HUES48 (cell line): Measurements from ENCODE around the gene RBM33.
"Not testable (repeated sequence)": the region's sequence is repeated elsewhere in the genome, so short reads cannot be mapped to it uniquely, and the experiment has no call there.

ENCODE experiments used
- H3K27ac ChIP-seq: one replicate; pipeline ENCODE4 v1.7.0; 2013; ENCODE audit warnings: low read depth, low read length, inconsistent platforms
- H3K27me3 ChIP-seq: 2 replicates; pipeline ENCODE4 v1.6.1; 2013; ENCODE audit warnings: mild to moderate bottlenecking, low read length; ENCODE audit not compliant: control insufficient read depth, insufficient read depth
- H3K36me3 ChIP-seq: 2 replicates; pipeline ENCODE4 v1.6.1; 2013; ENCODE audit warnings: low read length; ENCODE audit not compliant: control insufficient read depth, insufficient read depth
- H3K4me1 ChIP-seq: 2 replicates; pipeline ENCODE4 v1.6.1; 2013; ENCODE audit warnings: mild to moderate bottlenecking, low read length; ENCODE audit not compliant: control insufficient read depth, insufficient read depth
- H3K4me3 ChIP-seq: 2 replicates; pipeline ENCODE4 v1.5.1; 2013; ENCODE audit warnings: mild to moderate bottlenecking, low read depth, low read length
- H3K9ac ChIP-seq: 2 replicates; pipeline ENCODE4 v1.6.1; 2013; ENCODE audit warnings: mild to moderate bottlenecking, low read depth, low read length, moderate library complexity
- H3K9me3 ChIP-seq: 2 replicates; pipeline ENCODE4 v1.6.1; 2013; ENCODE audit warnings: low read length; ENCODE audit not compliant: control insufficient read depth, insufficient read depth

Gene RBM33

DNA sequence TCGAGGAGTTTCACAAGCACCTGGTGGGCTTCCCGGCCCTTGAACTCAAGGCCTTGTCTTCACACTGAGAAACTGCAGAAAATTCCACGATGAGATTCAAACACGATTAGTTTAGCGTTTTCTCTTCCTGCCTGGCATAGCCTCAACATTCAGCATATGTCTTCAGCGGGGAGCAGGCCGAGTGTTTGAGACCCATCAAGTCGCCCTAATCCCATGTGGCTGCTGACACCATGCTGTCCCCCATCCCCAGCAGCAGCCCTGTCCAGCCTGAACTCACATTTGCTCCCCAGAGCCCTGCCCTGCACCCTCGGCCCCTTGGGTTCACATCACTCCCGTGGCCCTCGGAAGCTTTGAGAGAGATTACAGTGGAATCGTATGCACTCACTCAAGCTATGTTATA, 35.3 kb upstream of the RBM33 start:
- Histone ChIP-seq H3K9me3 (no peaks in the 10 kb centered on the region), H3K36me3 (no peaks in the 10 kb centered on the region), H3K27ac (no peak overlapping the region), H3K4me3 (no peak overlapping the region), H3K27me3 (no peaks in the 10 kb centered on the region), H3K9ac (no peak overlapping the region), H3K4me1 (no peaks in the 10 kb centered on the region)

DNA sequence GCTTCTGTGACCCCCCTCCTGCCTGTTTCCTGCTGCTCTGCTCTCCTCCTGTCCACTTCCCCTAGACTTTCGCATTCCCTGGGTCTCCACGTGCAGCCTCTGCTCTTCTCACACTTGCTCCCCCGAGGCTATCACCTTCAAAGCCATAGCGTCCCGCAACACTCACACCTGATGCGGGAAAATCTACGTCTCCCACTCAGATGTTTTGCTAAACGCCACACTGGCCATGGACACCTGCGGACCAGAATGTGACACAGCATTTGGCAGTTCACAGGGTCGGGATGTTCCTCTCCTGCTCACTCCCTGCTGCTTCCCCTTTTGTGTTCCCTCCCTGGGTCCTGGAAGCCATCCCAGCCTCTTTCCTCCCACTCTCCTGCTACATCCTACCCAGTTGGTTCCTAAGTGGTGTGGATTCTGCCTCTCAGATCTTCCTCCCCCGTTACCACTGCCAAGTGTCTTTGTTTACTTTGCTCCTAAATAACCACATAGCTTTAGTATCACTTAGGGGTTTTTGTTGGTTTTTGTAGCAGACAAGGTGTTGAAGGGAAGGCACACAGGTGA, 33.7 kb upstream of the RBM33 start:
- Histone ChIP-seq H3K36me3 (no peaks in the 10 kb centered on the region), H3K27me3 (no peaks in the 10 kb centered on the region), H3K9me3 (no peaks in the 10 kb centered on the region), H3K4me1 (no peaks in the 10 kb centered on the region), H3K4me3 (no peak overlapping the region), H3K9ac (no peak overlapping the region), H3K27ac (no peak overlapping the region)

DNA sequence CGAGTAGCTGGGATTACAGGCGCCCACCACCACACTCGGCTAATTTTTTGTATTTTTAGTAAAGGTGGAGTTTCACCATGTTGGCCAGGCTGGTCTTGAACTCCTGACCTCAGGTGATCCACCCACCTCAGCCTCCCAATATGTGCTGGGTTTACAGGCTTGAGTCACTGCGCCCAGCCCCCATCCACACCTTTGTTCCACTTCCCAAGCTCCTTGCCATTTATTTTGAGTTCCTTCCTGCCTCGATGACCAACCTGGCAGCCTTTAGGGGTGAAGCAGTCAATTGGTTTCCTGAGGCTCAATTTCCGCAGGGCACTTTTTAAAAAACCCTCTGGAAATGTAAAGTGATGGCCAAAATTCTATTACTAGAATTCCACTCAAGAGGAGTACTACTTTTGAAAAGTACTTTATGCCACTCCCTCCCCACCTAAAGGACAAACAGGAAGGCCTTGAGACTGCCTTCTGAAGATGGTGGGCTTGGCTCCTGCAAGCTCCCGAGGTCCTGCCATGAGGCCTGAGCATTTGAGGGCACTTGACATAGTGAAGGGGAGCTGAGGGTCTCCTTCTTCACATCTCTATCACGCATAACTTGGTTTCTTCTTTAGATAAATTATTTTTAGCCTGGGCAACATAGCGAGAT, 32.5 kb upstream of the RBM33 start:
- no peaks in the 10 kb centered on the region for H3K9me3 ChIP-seq
- no peaks in the 10 kb centered on the region for H3K27me3 ChIP-seq
- H3K36me3 ChIP-seq, result no peaks in the 10 kb centered on the region
- no peak overlapping the region for H3K9ac ChIP-seq
- H3K4me3 ChIP-seq, result no peak overlapping the region
- H3K27ac ChIP-seq, result no peak overlapping the region
- H3K4me1 ChIP-seq, result no peaks in the 10 kb centered on the region

DNA sequence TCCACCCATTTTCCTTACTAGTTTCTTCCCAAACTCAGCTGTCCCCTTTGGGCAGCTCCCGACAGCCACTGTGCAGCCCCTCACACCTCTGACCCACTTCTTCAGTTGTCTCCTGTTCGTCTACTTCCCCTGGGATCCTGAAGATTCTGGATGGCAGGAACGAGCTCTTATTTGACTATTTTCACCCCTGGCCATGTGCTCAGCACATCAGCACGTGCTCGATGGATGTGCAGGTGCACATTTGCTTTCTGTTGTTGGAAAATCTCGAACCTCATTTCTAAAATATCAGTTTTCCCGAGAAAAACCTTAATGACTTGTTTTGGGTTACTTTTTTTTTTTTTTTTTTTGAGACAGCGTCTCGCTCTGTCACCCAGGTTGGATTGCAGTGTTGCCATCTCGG, 31.8 kb upstream of the RBM33 start:
- Histone ChIP-seq H3K27ac (no peak overlapping the region), H3K36me3 (no peaks in the 10 kb centered on the region), H3K4me1 (no peaks in the 10 kb centered on the region), H3K9ac (no peak overlapping the region), H3K4me3 (no peak overlapping the region), H3K27me3 (no peaks in the 10 kb centered on the region), H3K9me3 (no peaks in the 10 kb centered on the region)

DNA sequence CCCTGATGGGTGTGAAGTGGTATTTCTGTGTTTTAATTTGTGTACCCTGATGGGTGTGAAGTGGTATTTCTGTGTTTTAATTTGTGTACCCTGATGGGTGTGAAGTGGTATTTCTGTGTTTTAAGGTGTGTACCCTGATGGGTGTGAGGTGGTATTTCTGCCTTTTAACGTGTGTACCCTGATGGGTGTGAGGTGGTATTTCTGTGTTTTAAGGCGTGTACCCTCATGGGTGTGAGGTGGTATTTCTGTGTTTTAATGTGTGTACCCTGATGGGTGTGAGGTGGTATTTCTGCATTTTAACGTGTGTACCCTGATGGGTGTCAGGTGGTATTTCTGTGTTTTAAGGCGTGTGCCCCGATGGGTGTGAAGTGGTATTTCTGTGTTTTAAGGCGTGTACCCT, 29.4 kb upstream of the RBM33 start:
- H3K4me3 ChIP-seq, H3K27me3 ChIP-seq, H3K4me1 ChIP-seq, H3K27ac ChIP-seq, H3K9me3 ChIP-seq, H3K36me3 ChIP-seq, H3K9ac ChIP-seq: not testable (repeated sequence)

DNA sequence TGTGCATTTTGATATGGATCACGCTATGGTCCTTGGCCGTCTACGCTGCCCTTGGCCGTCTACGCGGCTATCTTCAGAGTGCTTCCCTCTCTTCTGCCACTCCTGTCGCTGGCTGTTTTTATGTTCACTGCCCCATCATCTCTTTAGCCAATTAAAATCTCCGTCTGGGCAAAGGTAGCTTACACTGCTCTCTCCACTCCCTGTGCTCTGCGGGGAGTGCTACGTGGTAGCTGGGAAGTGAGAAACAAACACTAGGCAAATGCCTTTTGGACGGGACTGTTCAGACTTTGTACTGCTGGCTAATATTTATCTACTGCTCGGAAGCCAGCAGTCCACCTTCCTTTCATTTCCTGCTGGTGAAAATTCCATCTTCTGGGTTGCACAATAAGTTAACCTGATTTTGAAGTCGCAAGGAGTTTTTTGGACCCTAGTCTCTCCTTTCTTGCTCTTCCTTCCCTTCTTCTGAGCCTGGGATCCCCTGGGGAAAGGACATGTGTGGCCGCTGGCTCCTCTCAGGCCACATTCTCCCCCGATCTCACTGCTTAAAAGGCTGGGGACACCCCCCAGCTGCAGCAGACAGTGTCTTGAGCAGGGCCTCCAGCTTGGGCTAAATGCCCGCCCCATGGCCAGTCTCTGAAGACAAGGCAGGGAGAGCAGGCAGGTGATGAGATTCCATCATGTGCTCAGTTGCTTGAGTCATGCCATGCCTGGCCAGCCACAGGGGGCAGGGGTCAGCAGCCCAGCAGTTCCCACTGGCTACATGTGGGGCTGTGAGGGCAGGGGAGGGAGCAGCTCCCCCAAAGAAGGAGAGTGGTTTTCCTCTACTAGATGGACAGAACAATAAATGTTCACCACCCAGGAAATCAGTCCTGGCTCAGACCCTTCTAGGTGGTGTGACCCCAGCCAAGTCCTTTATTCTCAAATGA, 25.5 kb upstream of the RBM33 start:
- Histone ChIP-seq H3K4me1 (no peaks in the 10 kb centered on the region), H3K4me3 (no peak overlapping the region), H3K27me3 (no peaks in the 10 kb centered on the region), H3K9ac (no peak overlapping the region), H3K9me3 (no peaks in the 10 kb centered on the region), H3K36me3 (no peaks in the 10 kb centered on the region), H3K27ac (peak overlapping the region; percentile 60)

DNA sequence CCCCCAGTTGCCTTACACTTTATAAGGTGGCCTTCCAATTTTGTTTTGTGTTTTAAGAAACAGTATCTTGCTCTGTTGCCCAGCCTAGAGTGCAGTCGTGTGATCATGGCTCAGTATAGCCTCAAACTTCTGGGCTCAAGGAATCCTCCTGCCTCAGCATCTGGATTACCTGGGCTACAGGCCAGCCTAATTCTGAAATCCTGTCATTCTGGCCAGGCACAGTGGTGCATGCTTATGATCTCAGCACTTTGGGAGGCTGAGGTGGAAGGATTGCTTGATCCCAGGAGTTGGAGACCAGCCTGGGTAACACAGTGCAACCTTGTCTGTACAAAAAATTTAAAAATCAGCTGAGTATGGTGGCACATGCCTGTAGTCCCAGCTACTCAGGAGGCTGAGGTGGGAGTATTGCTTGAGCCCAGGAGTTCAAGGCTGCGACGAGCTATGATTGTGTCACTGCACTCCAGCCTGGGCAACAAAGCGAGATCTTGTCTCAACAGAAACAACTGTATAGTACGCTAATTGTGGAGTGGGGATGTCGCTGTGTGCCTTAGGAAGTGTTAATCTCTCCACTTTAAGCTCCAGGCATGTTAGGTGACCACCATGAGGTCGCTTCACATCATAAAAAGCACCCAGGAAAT, 24.7 kb upstream of the RBM33 start:
- Histone ChIP-seq H3K4me3 (no peak overlapping the region), H3K4me1 (no peaks in the 10 kb centered on the region), H3K9ac (no peak overlapping the region), H3K27ac (no peak overlapping the region), H3K36me3 (no peaks in the 10 kb centered on the region), H3K9me3 (no peaks in the 10 kb centered on the region), H3K27me3 (no peaks in the 10 kb centered on the region)

DNA sequence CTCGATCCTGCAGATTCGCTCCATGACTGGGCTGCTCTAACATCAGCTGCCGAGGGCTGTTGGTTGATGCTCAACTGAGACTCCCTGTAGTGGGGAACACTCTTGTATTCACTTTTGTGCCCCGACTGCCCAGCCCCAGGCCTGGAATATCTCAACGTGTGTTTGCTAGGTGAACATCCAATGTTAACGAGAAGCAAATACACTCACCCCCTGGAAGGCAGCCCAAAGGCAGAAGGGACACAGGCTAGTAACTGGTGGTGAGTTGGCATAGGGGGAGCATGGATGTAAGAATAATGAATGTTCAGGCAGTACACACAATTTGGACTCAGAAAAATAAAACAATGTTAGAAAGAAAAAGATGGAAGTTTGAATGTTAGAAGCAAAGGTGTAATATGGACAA, 24.0 kb upstream of the RBM33 start:
- H3K9me3 ChIP-seq, result no peaks in the 10 kb centered on the region
- no peaks in the 10 kb centered on the region for H3K27me3 ChIP-seq
- no peak overlapping the region for H3K9ac ChIP-seq
- H3K36me3 ChIP-seq, result no peaks in the 10 kb centered on the region
- no peaks in the 10 kb centered on the region for H3K4me1 ChIP-seq
- H3K4me3 ChIP-seq, result no peak overlapping the region
- no peak overlapping the region for H3K27ac ChIP-seq

DNA sequence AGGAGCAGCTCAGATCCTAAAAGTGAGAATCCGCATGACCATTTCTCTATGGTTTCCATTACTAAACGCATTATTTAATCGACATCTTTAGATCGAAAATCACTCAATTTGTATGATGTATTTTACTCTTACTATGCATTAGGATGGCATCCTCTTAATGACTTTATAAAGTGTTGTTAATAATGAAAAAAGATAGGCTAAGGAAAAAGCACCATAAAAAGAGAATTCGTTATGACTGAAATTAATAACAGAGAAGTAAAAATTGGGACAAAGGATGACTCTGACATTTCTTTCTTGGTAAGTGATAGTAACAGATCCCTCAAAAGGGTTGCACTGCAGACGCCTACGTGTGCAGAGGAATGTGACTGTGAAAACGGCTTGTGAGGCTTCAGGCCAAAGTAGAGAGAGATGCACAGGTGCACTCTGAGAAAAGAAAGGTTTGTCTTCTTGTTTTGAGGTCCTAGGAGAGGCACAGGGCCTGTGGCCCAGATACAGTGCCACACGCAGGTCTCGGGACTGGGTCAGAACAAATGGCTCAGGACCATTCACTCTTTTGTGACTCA, 23.0 kb upstream of the RBM33 start:
- Histone ChIP-seq H3K9me3 (no peaks in the 10 kb centered on the region), H3K4me3 (no peak overlapping the region), H3K27me3 (no peaks in the 10 kb centered on the region), H3K9ac (no peak overlapping the region), H3K4me1 (no peaks in the 10 kb centered on the region), H3K27ac (no peak overlapping the region), H3K36me3 (no peaks in the 10 kb centered on the region)

DNA sequence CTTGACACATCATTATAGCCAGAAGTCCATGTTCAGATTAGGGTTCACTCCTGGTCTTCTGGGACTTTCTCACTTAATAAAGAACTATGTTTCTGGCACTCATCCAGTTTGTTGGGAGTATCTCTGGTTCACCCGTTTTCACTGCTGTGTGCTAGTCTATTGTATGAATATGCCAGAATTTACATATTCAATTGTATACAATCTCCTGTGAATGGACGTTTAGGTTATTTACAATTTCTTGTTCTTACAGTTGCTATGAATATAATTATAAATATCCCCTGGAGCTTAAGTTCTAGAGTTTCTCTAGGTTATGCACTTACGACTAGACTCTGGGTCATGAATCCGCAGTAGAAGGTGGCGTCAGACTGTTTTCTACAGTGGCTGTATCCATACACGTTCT, 20.0 kb upstream of the RBM33 start:
- no peak overlapping the region for H3K9ac ChIP-seq
- H3K27me3 ChIP-seq, result no peaks in the 10 kb centered on the region
- H3K27ac ChIP-seq, result no peak overlapping the region
- peaks cover 7% of the 10 kb centered on the region; the same call in 1 of the 2 replicates for H3K9me3 ChIP-seq
- no peaks in the 10 kb centered on the region for H3K36me3 ChIP-seq
- H3K4me3 ChIP-seq, result no peak overlapping the region
- H3K4me1 ChIP-seq, result no peaks in the 10 kb centered on the region
